ENCODE measurements around the gene RAD51B.

RAD51B gene

DNA sequence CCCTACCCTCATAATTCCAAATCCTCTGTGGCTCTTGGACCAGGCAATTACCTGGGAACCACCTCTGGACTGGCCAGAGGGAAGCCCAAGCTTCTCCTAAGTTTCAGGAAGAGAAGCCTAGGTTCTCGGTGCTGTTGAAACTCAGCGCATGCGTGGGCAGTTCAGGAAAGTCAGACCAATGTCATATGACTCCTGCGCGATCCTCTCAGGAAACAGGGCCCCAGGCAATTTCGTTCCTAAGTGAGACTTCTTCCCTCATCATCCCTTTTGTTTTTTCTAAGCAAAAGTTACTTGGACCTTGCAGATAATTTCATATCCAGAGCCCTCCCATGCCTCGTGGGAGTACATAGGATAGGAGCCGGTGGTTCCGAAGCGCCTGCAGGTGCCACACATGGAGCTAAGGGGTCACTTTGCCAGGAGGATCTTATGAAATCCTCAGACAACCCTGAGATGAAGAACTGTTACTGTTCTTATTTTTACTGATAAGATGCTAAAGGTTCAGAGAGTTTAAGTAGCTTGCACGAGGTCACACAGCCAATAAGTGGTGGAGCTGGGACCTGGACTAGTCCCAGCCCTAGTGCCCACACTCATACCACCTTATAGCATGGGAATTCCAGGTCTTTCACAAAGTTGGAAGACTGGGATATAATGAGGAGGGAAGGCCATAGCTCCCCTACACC is 805.1 kb downstream of the RAD51B start:
- no peak overlapping the region for H3K4me3 ChIP-seq (ENCODE audit: low read depth, low read length)
- TF ChIP-seq, protein P1, sequence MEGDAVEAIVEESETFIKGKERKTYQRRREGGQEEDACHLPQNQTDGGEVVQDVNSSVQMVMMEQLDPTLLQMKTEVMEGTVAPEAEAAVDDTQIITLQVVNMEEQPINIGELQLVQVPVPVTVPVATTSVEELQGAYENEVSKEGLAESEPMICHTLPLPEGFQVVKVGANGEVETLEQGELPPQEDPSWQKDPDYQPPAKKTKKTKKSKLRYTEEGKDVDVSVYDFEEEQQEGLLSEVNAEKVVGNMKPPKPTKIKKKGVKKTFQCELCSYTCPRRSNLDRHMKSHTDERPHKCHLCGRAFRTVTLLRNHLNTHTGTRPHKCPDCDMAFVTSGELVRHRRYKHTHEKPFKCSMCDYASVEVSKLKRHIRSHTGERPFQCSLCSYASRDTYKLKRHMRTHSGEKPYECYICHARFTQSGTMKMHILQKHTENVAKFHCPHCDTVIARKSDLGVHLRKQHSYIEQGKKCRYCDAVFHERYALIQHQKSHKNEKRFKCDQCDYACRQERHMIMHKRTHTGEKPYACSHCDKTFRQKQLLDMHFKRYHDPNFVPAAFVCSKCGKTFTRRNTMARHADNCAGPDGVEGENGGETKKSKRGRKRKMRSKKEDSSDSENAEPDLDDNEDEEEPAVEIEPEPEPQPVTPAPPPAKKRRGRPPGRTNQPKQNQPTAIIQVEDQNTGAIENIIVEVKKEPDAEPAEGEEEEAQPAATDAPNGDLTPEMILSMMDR (IDR thresholded peaks at IDR 0.05; ENCODE audit: insufficient read depth, low read depth, low read length, missing control alignments): no peak
- no peak for DNase-seq (ENCODE audit: low read depth)

DNA sequence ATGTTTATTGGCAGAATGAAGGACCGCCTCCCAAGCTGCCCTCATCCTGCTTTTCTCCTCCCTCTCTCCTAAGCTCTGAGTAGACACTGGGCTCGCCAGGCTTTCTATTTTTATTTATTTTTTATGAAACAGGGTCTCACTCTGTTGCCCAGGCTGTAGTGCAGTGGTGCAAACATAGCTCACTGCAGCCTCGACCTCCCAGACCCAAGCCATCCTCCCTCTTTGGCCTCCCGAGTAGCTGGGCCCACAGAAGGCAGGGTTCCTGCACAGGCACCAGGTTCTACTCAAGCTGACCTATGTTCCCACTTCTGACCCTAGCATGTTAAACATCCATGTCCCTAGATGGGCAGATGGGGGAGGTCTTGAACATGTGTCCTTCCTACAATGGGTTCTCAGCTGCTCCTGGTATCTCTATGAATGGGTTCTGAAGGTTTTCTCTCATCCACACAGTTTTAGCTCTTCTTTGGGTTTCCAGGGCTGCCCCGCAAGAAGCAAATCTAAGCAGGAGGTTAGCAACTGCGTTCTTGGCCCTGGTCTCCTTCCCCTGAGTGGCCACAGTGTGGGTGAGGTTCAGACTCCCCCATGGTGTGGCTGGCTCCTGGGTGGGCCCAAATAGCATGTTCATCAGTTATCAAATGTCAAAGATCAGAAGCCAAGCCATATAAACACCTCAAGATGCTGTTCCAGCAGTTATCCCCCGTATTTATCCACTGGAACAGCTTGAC is 805.9 kb downstream of the RAD51B start:
- H3K4me3 ChIP-seq (ENCODE audit: low read depth, low read length): no peak overlapping the region
- DNase-seq (ENCODE audit: low read depth): no peak
- TF ChIP-seq, protein P1 (IDR thresholded peaks at IDR 0.05; ENCODE audit: insufficient read depth, low read depth, low read length, missing control alignments): no peak

DNA sequence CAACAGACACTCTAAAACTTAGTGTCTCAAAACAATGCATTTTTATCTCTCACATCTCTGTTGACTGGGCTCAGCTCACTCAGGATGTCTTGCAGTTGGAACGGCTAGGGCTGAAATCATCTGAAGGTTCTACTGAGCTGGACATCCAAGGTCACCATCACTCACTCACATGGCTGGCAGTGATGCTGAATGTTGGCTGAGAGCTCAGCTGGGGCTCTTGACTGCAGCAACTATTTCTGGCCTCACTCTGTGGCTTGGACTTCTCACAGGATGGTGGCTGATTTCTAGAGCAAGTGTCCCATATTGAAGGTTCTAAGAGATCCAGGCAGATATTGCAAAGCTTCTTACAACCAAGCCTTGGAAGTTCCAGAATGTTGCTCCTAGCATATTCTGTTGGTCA is 806.8 kb downstream of the RAD51B start:
- TF ChIP-seq, protein P1 (IDR thresholded peaks at IDR 0.05; ENCODE audit: insufficient read depth, low read depth, low read length, missing control alignments): no peak
- no peak overlapping the region for H3K4me3 ChIP-seq (ENCODE audit: low read depth, low read length)
- DNase-seq (ENCODE audit: low read depth): no peak

DNA sequence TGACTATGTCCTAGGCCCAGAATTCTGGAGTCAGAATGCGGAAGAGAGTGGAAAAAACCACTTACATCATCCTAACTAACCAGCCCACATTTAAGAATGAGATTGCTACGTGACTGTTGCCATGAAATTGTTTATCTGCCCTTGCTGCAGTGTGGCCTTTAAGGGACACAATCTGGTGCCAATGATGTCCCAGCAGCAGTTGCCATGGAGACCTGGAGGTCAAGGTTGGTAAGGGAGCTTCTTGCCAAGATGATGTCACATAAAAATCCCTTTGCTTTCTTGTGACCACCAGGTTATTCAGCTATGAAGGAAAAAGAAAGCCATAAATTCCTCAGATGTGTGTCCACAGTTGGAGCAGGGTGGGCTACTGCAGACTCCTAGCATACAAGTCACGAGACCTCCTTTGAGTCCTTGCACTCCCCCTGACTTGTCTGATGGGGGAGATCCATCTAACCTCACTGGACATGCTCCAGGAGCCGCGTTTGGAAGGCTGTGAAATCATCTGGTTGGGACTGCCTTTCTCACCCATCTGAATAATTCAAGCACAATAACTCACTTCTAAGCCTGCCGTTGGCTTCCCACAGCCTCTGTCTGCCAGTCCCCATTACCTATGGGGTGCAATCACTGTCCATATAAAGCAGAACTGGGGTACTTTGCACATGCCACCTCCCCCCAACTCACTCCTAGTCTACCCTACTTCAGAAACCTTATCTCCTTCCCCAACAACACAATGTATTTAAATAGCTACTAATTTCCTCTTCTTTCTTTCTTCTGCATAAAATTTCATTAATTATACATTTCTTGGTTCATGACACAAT is 807.7 kb downstream of the RAD51B start:
- TF ChIP-seq, protein P1 (IDR thresholded peaks at IDR 0.05; ENCODE audit: insufficient read depth, low read depth, low read length, missing control alignments): no peak
- no peak overlapping the region for H3K4me3 ChIP-seq (ENCODE audit: low read depth, low read length)
- peak; percentile 21 for DNase-seq (ENCODE audit: low read depth)

DNA sequence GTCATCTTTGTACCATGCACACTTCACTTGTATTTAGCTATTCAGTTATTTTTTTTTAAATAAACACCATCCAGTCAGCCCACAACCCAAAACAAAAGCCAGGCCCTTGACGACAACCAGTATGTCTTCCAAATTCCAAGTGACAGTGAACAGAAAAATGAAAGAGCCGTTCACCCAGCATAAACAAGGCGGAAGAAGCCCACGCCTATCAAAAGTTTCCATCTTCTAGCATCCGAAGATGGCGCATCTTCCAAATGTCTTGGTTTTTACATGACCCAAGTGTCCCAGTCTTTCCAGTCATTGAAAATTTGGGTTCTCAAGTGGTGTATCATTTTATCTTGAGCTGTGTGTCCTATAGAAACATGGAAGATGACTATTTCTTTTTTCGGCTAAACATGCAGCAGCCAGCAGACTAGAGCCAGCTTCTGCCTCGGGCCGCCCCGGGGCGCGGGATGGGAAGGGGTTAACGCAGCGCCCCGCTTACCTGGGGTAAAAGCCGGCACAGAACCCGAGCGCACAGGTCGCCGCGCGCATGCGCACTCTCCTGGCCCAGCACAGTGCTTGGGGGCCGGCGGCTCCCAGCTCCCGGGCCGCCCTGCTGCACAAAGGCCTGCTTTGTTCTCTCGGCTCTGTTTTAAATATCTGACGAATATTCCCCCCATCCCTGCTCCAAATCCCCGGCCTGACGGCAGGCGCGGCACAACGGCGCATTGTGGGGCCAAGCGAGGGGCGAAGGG is 808.5 kb downstream of the RAD51B start:
- peak overlapping the region; percentile 5 for H3K4me3 ChIP-seq (ENCODE audit: low read depth, low read length)
- peak; percentile 64 for DNase-seq (ENCODE audit: low read depth)
- TF ChIP-seq, protein P1 (IDR thresholded peaks at IDR 0.05; ENCODE audit: insufficient read depth, low read depth, low read length, missing control alignments): no peak

DNA sequence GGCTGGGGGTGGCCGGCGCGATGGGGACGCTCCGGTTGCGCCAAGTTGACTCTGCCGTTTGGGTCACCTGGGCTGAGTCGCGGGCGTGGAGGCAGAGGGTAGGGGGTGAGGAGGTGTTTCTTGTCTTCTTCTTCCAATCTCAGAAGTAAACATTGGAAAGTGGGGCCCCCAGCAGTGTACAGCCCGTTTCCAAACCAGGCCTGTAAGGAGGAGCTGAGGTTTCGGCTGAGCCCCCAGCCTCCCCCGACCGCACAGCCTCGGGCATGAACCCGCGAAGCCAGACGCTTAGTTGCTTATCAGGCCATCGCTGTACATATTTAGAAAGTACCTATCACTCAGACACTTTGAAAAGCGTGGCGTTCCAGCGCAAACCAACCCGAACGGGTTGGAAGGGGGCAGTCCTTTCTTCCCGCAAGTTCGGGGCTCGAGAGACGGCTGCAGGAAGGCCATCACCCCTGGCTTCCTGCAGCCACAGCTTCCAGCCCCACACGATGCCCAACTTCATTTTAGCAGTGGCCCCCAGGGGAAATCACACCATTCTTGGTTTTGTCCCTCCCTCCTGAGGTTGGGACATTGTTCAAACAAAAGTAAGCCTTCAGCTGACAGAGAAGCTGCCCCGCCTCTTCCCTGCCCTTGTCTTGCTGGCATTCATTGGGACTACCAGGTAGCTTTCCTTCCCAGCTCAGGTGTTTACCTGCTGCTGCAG is 809.2 kb downstream of the RAD51B start:
- TF ChIP-seq, protein P1 (IDR thresholded peaks at IDR 0.05; ENCODE audit: insufficient read depth, low read depth, low read length, missing control alignments): no peak
- peak; percentile 18 for DNase-seq (ENCODE audit: low read depth)
- H3K4me3 ChIP-seq (ENCODE audit: low read depth, low read length): peak overlapping the region; percentile 5

Measured in GM12865 (cell line).